Activated CD8-positive, alpha-beta memory T cell treated with anti-CD3 and anti-CD28 coated beads for 24 hours (primary cell): ENCODE measurements around the gene IL31RA.

Experiments used
- DNase-seq: peaks from one replicate; pipeline ENCODE4 v3.0.0-alpha.2; 2020

Gene IL31RA

GRCh38 chr5:55904152-55904551 lies 53.0 kb downstream of the IL31RA start:
- DNase-seq = no peak

GRCh38 chr5:55905251-55905650 lies 54.1 kb downstream of the IL31RA start:
- no peak for DNase-seq

GRCh38 chr5:55907927-55908326 lies 56.8 kb downstream of the IL31RA start:
- DNase-seq = no peak

GRCh38 chr5:55908804-55909203 lies 57.6 kb downstream of the IL31RA start:
- no peak for DNase-seq

- DNase-seq = no peak
These were observed 60.9 kb downstream of the IL31RA start for GRCh38 chr5:55911784-55912653.

GRCh38 chr5:55913466-55914413 lies 62.6 kb downstream of the IL31RA start:
- DNase-seq = no peak

GRCh38 chr5:55914971-55915370 lies 63.8 kb downstream of the IL31RA start:
- DNase-seq = no peak

GRCh38 chr5:55915783-55916182 lies 64.6 kb downstream of the IL31RA start:
- no peak for DNase-seq

GRCh38 chr5:55916986-55917385 lies 65.8 kb downstream of the IL31RA start:
- no peak for DNase-seq

- DNase-seq = no peak
These were observed 66.4 kb downstream of the IL31RA start for GRCh38 chr5:55917402-55918086.

- DNase-seq = no peak
These were observed 67.2 kb downstream of the IL31RA start for GRCh38 chr5:55918087-55919035.

GRCh38 chr5:55919625-55920024 lies 68.5 kb downstream of the IL31RA start:
- no peak for DNase-seq

GRCh38 chr5:55920784-55921183 lies 69.6 kb downstream of the IL31RA start:
- DNase-seq = no peak

GRCh38 chr5:55921617-55922016 lies 70.5 kb downstream of the IL31RA start:
- DNase-seq = no peak

GRCh38 chr5:55923177-55923771 lies 72.1 kb downstream of the IL31RA start:
- DNase-seq = no peak

GRCh38 chr5:55923865-55924500 lies 72.8 kb downstream of the IL31RA start:
- DNase-seq = no peak

GRCh38 chr5:55924744-55925143 lies 73.6 kb downstream of the IL31RA start:
- no peak for DNase-seq

GRCh38 chr5:55925181-55925580 lies 74.0 kb downstream of the IL31RA start:
- no peak for DNase-seq

- DNase-seq = no peak
These were observed 74.6 kb downstream of the IL31RA start for GRCh38 chr5:55925712-55926111.

- DNase-seq = no peak
These were observed 75.3 kb downstream of the IL31RA start for GRCh38 chr5:55926476-55926875.
